Measurements from ENCODE around the gene ARTN.

The ARTN gene

GRCh38 chr1:43970502-43970901, 36.9 kb downstream of the ARTN start:
- Histone ChIP-seq H3K4me3 (ENCODE audit: low read depth in 1 of 2, low read length in 2 of 2) (peak overlapping the region; percentile 96 to 99), H3K4me1 (ENCODE audit: control insufficient read depth in 1 of 2, insufficient read depth in 2 of 2, low read length in 2 of 2) (peaks cover 18 to 29% of the 10 kb centered on the region in 2 donors), H3K36me3 (ENCODE audit: control insufficient read depth in 1 of 2, insufficient read depth in 2 of 2, low read length in 2 of 2) (peaks cover 4 to 21% of the 10 kb centered on the region in 2 donors), H3K9me3 (ENCODE audit: control insufficient read depth in 1 of 2, low read length in 2 of 2) (no peaks in the 10 kb centered on the region), H3K27ac (ENCODE audit: low read depth, low read length) (no peak overlapping the region), H3K27me3 (ENCODE audit: control insufficient read depth in 1 of 2, insufficient read depth in 2 of 2, low read length in 2 of 2) (no peaks in the 10 kb centered on the region), H3K9ac (ENCODE audit: low read depth in 1 of 2, low read length in 2 of 2) (peak overlapping the region; percentile 51 to 79)

GRCh38 chr1:43970911-43971310, 37.3 kb downstream of the ARTN start:
- Histone ChIP-seq H3K4me3 (ENCODE audit: low read depth in 1 of 2, low read length in 2 of 2) (peak overlapping the region; percentile 96 to 99), H3K27ac (ENCODE audit: low read depth, low read length) (no peak overlapping the region), H3K36me3 (ENCODE audit: control insufficient read depth in 1 of 2, insufficient read depth in 2 of 2, low read length in 2 of 2) (peaks cover 4 to 21% of the 10 kb centered on the region in 2 donors), H3K9ac (ENCODE audit: low read depth in 1 of 2, low read length in 2 of 2) (peak overlapping the region in 1 of 2 donors; percentile 79), H3K27me3 (ENCODE audit: control insufficient read depth in 1 of 2, insufficient read depth in 2 of 2, low read length in 2 of 2) (no peaks in the 10 kb centered on the region), H3K9me3 (ENCODE audit: control insufficient read depth in 1 of 2, low read length in 2 of 2) (no peaks in the 10 kb centered on the region), H3K4me1 (ENCODE audit: control insufficient read depth in 1 of 2, insufficient read depth in 2 of 2, low read length in 2 of 2) (peaks cover 22 to 33% of the 10 kb centered on the region in 2 donors)

GRCh38 chr1:43971336-43971980, 37.9 kb downstream of the ARTN start:
- Histone ChIP-seq H3K4me1 (ENCODE audit: control insufficient read depth in 1 of 2, insufficient read depth in 2 of 2, low read length in 2 of 2) (peaks cover 27 to 39% of the 10 kb centered on the region in 2 donors), H3K36me3 (ENCODE audit: control insufficient read depth in 1 of 2, insufficient read depth in 2 of 2, low read length in 2 of 2) (peaks cover 7 to 19% of the 10 kb centered on the region in 2 donors), H3K9me3 (ENCODE audit: control insufficient read depth in 1 of 2, low read length in 2 of 2) (no peaks in the 10 kb centered on the region), H3K27me3 (ENCODE audit: control insufficient read depth in 1 of 2, insufficient read depth in 2 of 2, low read length in 2 of 2) (no peaks in the 10 kb centered on the region), H3K4me3 (ENCODE audit: low read depth in 1 of 2, low read length in 2 of 2) (no peak overlapping the region), H3K27ac (ENCODE audit: low read depth, low read length) (no peak overlapping the region), H3K9ac (ENCODE audit: low read depth in 1 of 2, low read length in 2 of 2) (no peak overlapping the region)

GRCh38 chr1:43973981-43974442, 40.4 kb downstream of the ARTN start:
- Histone ChIP-seq H3K27me3 (ENCODE audit: control insufficient read depth in 1 of 2, insufficient read depth in 2 of 2, low read length in 2 of 2) (no peaks in the 10 kb centered on the region), H3K4me3 (ENCODE audit: low read depth in 1 of 2, low read length in 2 of 2) (peak overlapping the region; percentile 82 to 93), H3K4me1 (ENCODE audit: control insufficient read depth in 1 of 2, insufficient read depth in 2 of 2, low read length in 2 of 2) (peaks cover 49 to 62% of the 10 kb centered on the region in 2 donors), H3K9me3 (ENCODE audit: control insufficient read depth in 1 of 2, low read length in 2 of 2) (no peaks in the 10 kb centered on the region), H3K36me3 (ENCODE audit: control insufficient read depth in 1 of 2, insufficient read depth in 2 of 2, low read length in 2 of 2) (peaks cover 19 to 29% of the 10 kb centered on the region in 2 donors), H3K9ac (ENCODE audit: low read depth in 1 of 2, low read length in 2 of 2) (peak overlapping the region; percentile 87 to 99), H3K27ac (ENCODE audit: low read depth, low read length) (peak overlapping the region; percentile 89)

GRCh38 chr1:43974443-43975248, 41.0 kb downstream of the ARTN start, which contains the start of gene ATP6V0B:
TSS of gene ATP6V0B (plus strand) at chr1:43974960. CDS start at chr1:43975041, 81 bp downstream.
- Histone ChIP-seq H3K9ac (ENCODE audit: low read depth in 1 of 2, low read length in 2 of 2) (peak within 1 kb of the TSS; percentile 87 to 99), H3K9me3 (ENCODE audit: control insufficient read depth in 1 of 2, low read length in 2 of 2) (no peaks in the 10 kb centered on the region), H3K4me3 (ENCODE audit: low read depth in 1 of 2, low read length in 2 of 2) (peak within 1 kb of the TSS; percentile 82 to 93), H3K4me1 (ENCODE audit: control insufficient read depth in 1 of 2, insufficient read depth in 2 of 2, low read length in 2 of 2) (peaks cover 49 to 59% of the 10 kb centered on the region in 2 donors), H3K36me3 (ENCODE audit: control insufficient read depth in 1 of 2, insufficient read depth in 2 of 2, low read length in 2 of 2) (peaks cover 19 to 29% of the 10 kb centered on the region in 2 donors), H3K27me3 (ENCODE audit: control insufficient read depth in 1 of 2, insufficient read depth in 2 of 2, low read length in 2 of 2) (no peaks in the 10 kb centered on the region), H3K27ac (ENCODE audit: low read depth, low read length) (peak within 1 kb of the TSS; percentile 89)

GRCh38 chr1:43975249-43975961, 41.8 kb downstream of the ARTN start:
- no peaks in the 10 kb centered on the region for H3K27me3 ChIP-seq (ENCODE audit: control insufficient read depth in 1 of 2, insufficient read depth in 2 of 2, low read length in 2 of 2)
- H3K4me3 ChIP-seq (ENCODE audit: low read depth in 1 of 2, low read length in 2 of 2): peak overlapping the region; percentile 82 to 93
- H3K27ac ChIP-seq (ENCODE audit: low read depth, low read length): peak overlapping the region; percentile 89
- peak overlapping the region; percentile 87 to 99 for H3K9ac ChIP-seq (ENCODE audit: low read depth in 1 of 2, low read length in 2 of 2)
- H3K36me3 ChIP-seq (ENCODE audit: control insufficient read depth in 1 of 2, insufficient read depth in 2 of 2, low read length in 2 of 2): peaks cover 19 to 29% of the 10 kb centered on the region in 2 donors
- peaks cover 53 to 62% of the 10 kb centered on the region in 2 donors for H3K4me1 ChIP-seq (ENCODE audit: control insufficient read depth in 1 of 2, insufficient read depth in 2 of 2, low read length in 2 of 2)
- H3K9me3 ChIP-seq (ENCODE audit: control insufficient read depth in 1 of 2, low read length in 2 of 2): no peaks in the 10 kb centered on the region

- H3K9me3 ChIP-seq (ENCODE audit: control insufficient read depth in 1 of 2, low read length in 2 of 2): no peaks in the 10 kb centered on the region
- H3K27me3 ChIP-seq (ENCODE audit: control insufficient read depth in 1 of 2, insufficient read depth in 2 of 2, low read length in 2 of 2): no peaks in the 10 kb centered on the region
- peak overlapping the region; percentile 87 to 99 for H3K9ac ChIP-seq (ENCODE audit: low read depth in 1 of 2, low read length in 2 of 2)
- peak overlapping the region; percentile 82 to 93 for H3K4me3 ChIP-seq (ENCODE audit: low read depth in 1 of 2, low read length in 2 of 2)
- no peak overlapping the region for H3K27ac ChIP-seq (ENCODE audit: low read depth, low read length)
- H3K36me3 ChIP-seq (ENCODE audit: control insufficient read depth in 1 of 2, insufficient read depth in 2 of 2, low read length in 2 of 2): peaks cover 19 to 29% of the 10 kb centered on the region in 2 donors
- H3K4me1 ChIP-seq (ENCODE audit: control insufficient read depth in 1 of 2, insufficient read depth in 2 of 2, low read length in 2 of 2): peaks cover 53 to 62% of the 10 kb centered on the region in 2 donors
Measured at GRCh38 chr1:43976045-43976444, 42.4 kb downstream of the ARTN start.

- H3K4me3 ChIP-seq (ENCODE audit: low read depth in 1 of 2, low read length in 2 of 2): peak overlapping the region in 1 of 2 donors; percentile 93
- no peaks in the 10 kb centered on the region for H3K27me3 ChIP-seq (ENCODE audit: control insufficient read depth in 1 of 2, insufficient read depth in 2 of 2, low read length in 2 of 2)
- no peak overlapping the region for H3K9ac ChIP-seq (ENCODE audit: low read depth in 1 of 2, low read length in 2 of 2)
- H3K36me3 ChIP-seq (ENCODE audit: control insufficient read depth in 1 of 2, insufficient read depth in 2 of 2, low read length in 2 of 2): peaks cover 17 to 29% of the 10 kb centered on the region in 2 donors
- peaks cover 53 to 60% of the 10 kb centered on the region in 2 donors for H3K4me1 ChIP-seq (ENCODE audit: control insufficient read depth in 1 of 2, insufficient read depth in 2 of 2, low read length in 2 of 2)
- no peak overlapping the region for H3K27ac ChIP-seq (ENCODE audit: low read depth, low read length)
- no peaks in the 10 kb centered on the region for H3K9me3 ChIP-seq (ENCODE audit: control insufficient read depth in 1 of 2, low read length in 2 of 2)
Measured at GRCh38 chr1:43976890-43977289, 43.3 kb downstream of the ARTN start.

GRCh38 chr1:43977376-43978263, 44.0 kb downstream of the ARTN start:
- Histone ChIP-seq H3K9me3 (ENCODE audit: control insufficient read depth in 1 of 2, low read length in 2 of 2) (no peaks in the 10 kb centered on the region), H3K36me3 (ENCODE audit: control insufficient read depth in 1 of 2, insufficient read depth in 2 of 2, low read length in 2 of 2) (peaks cover 15 to 23% of the 10 kb centered on the region in 2 donors), H3K27ac (ENCODE audit: low read depth, low read length) (no peak overlapping the region), H3K4me3 (ENCODE audit: low read depth in 1 of 2, low read length in 2 of 2) (peak overlapping the region in 1 of 2 donors; percentile 4), H3K4me1 (ENCODE audit: control insufficient read depth in 1 of 2, insufficient read depth in 2 of 2, low read length in 2 of 2) (peaks cover 53 to 60% of the 10 kb centered on the region in 2 donors), H3K9ac (ENCODE audit: low read depth in 1 of 2, low read length in 2 of 2) (peak overlapping the region in 1 of 2 donors; percentile 9), H3K27me3 (ENCODE audit: control insufficient read depth in 1 of 2, insufficient read depth in 2 of 2, low read length in 2 of 2) (no peaks in the 10 kb centered on the region)
